ENCODE results near the gene HLCS. TPM values are rescaled to one million over a fixed set of nuclear protein-coding genes. Genes with fewer than 3 reads are reported as not detected.

HLCS gene
- total RNA-seq, 1 experiment from 2014 or later, result 12.7 TPM

GRCh38 chr21:37001441-37001840 lies 35.0 kb upstream of the HLCS start:
- Histone ChIP-seq H3K56ac (ENCODE audit: insufficient read length, low read depth, low read length) (no peak overlapping the region), H3K9ac (ENCODE audit: extremely low read depth, insufficient read length, low read length) (no peak overlapping the region), H3K18ac (ENCODE audit: insufficient read length, low read depth, low read length) (no peak overlapping the region), H3K79me1 (ENCODE audit: insufficient read depth, low read depth, low read length, poor library complexity, severe bottlenecking) (no peaks in the 10 kb centered on the region), H3K14ac (ENCODE audit: insufficient read depth, low read length) (no peak overlapping the region), H3T11ph (ENCODE audit: low read length) (no peak overlapping the region), H4K5ac (ENCODE audit: insufficient read length, low read depth, low read length) (no peak overlapping the region), H4K8ac (replicated peaks; ENCODE audit: insufficient read length, low read depth, low read length) (no peak overlapping the region), H3K27ac (ENCODE audit: insufficient read length, low read depth, low read length) (no peak overlapping the region), H3K4me2 (ENCODE audit: insufficient read depth, insufficient read length, low read length) (no peak overlapping the region), H2BK15ac (ENCODE audit: low read depth, low read length) (no peak overlapping the region), H3K4me1 (ENCODE audit: insufficient read depth, low read length) (no peaks in the 10 kb centered on the region), H4K20me1 (ENCODE audit: control insufficient read depth, insufficient read depth, insufficient read length) (no peaks in the 10 kb centered on the region), H2BK20ac (ENCODE audit: low read depth, low read length, poor library complexity, severe bottlenecking) (no peak overlapping the region), H2AFZ (ENCODE audit: low read length) (no peak overlapping the region), H3K23me2 (ENCODE audit: insufficient read length, low read depth, low read length, poor library complexity, severe bottlenecking) (peaks cover 9% of the 10 kb centered on the region), H3K9me3 (ENCODE audit: control insufficient read depth, low read depth, low read length) (no peaks in the 10 kb centered on the region), H2AK5ac (ENCODE audit: insufficient read length, low read length) (no peak overlapping the region), H3K4ac (ENCODE audit: low read depth, low read length) (no peak overlapping the region), H2BK12ac (ENCODE audit: insufficient read length, low read depth, low read length) (no peak overlapping the region), H2BK120ac (ENCODE audit: low read depth, low read length, poor library complexity, severe bottlenecking) (no peak overlapping the region), H3K79me2 (ENCODE audit: insufficient read depth, low read length) (no peaks in the 10 kb centered on the region), H3K23ac (ENCODE audit: insufficient read length, low read depth, low read length) (no peak overlapping the region), H4K91ac (ENCODE audit: insufficient read length, low read depth, low read length) (no peak overlapping the region), H2BK5ac (ENCODE audit: insufficient read length, low read length) (no peak overlapping the region), H3K27me3 (ENCODE audit: insufficient read depth, low read length) (peaks cover 7% of the 10 kb centered on the region; the same call in 1 of the 2 replicates)
- peaks cover 0 to 9% of the 10 kb centered on the region in 2 experiments; a peak in 2 of 4 replicates for H3K4me1 Mint-ChIP-seq
- H3K9me3 Mint-ChIP-seq, result no peaks in the 10 kb centered on the region; a peak in 2 of 5 replicates
- TF ChIP-seq CTCF (conservative IDR thresholded peaks at IDR 0.05), result no peak
- H3K4me3 Mint-ChIP-seq, result no peak overlapping the region
- no peaks in the 10 kb centered on the region; a peak in 1 of 7 replicates for H3K36me3 Mint-ChIP-seq (ENCODE audit: insufficient read depth in 1 of 3, low read depth in 3 of 3)
- DNase-seq, result no peak
- no CpG with 5 or more reads among the region's 3 CpGs for WGBS (ENCODE audit: extremely low coverage, insufficient read length, low lambda C conversion rate)
- peaks cover 58% of the 10 kb centered on the region for H3K27me3 Mint-ChIP-seq (ENCODE audit: low read depth)
- no peak overlapping the region for H3K27ac Mint-ChIP-seq

All from H9 (cell line).